T-helper 1 cell treated with Interleukin-12 subunit alpha and Interleukin-12 subunit beta and Interleukin-4 antibody, amounts not matched to agents 30 μg/mL and 1 μg/mL, for 36 hours (primary cell): ENCODE results near the gene BTBD10.
A peak's percentile ranks its signal among the peaks of the same experiment; 100 is the strongest.

ENCODE experiments used
- H3K27ac Mint-ChIP-seq: one replicate; pipeline ENCODE4 v1.8.0; 2021; ENCODE audit warnings: mild to moderate bottlenecking, mixed read lengths
- H3K27me3 Mint-ChIP-seq: one replicate; pipeline ENCODE4 v1.8.0; 2021; ENCODE audit warnings: low read depth, mixed read lengths
- H3K36me3 Mint-ChIP-seq: one replicate; pipeline ENCODE4 v1.8.0; 2021; ENCODE audit warnings: low read depth, mixed read lengths
- H3K4me1 Mint-ChIP-seq: one replicate; pipeline ENCODE4 v1.8.0; 2021; ENCODE audit warnings: low read depth, mixed read lengths
- H3K4me3 Mint-ChIP-seq: one replicate; pipeline ENCODE4 v1.8.0; 2021; ENCODE audit warnings: mild to moderate bottlenecking, moderate library complexity, mixed read lengths
- H3K9me3 Mint-ChIP-seq: one replicate; pipeline ENCODE4 v1.8.0; 2021; ENCODE audit warnings: mixed read lengths

BTBD10 gene

DNA sequence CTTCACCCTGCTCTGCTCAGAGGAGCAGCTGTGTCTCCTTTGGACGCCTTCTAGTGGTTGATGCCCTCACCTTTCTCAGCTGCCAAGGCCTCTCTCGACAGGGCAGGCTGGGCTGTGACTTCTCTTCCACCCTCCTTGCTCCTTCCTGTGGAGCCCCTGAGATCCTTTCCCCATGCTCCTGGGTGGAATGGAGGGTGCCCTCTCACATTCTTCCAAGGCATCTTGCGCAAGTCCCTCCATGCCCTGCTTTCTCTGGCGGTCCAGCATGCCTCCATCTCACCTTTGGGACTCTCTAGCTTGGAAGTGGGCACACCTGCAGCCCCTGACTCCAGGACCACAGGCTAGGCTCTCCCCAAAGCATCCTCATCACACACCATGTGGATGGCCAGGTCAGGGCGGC is 116.6 kb downstream of the BTBD10 start:
- Mint-ChIP-seq H3K27ac (no peak overlapping the region), H3K4me1 (peaks cover 18% of the 10 kb centered on the region), H3K27me3 (no peaks in the 10 kb centered on the region), H3K36me3 (peaks cover 6% of the 10 kb centered on the region), H3K9me3 (no peaks in the 10 kb centered on the region), H3K4me3 (no peak overlapping the region)

DNA sequence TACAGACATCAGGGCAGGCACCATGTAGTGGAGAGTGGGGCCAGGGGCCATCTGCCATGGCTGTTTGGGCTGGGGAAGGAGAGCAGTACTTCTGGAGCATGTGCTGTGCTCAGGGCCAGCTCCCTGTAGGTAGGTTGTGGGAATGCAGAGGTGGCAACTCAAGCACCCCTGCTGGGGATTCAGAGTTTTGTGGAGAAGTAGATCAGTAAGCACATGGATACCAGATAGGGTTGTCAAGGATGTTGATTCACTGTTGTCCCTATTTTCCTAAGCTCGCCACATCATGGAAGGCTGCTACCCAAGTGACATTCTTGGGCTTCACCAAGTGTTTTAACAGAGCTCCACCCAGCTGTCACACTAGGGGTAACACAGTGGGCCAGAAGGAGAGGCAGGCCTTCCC is 118.2 kb downstream of the BTBD10 start:
- H3K9me3 Mint-ChIP-seq: no peaks in the 10 kb centered on the region
- H3K27me3 Mint-ChIP-seq: no peaks in the 10 kb centered on the region
- no peak overlapping the region for H3K27ac Mint-ChIP-seq
- H3K4me3 Mint-ChIP-seq: no peak overlapping the region
- peaks cover 30% of the 10 kb centered on the region for H3K4me1 Mint-ChIP-seq
- H3K36me3 Mint-ChIP-seq: peaks cover 8% of the 10 kb centered on the region

DNA sequence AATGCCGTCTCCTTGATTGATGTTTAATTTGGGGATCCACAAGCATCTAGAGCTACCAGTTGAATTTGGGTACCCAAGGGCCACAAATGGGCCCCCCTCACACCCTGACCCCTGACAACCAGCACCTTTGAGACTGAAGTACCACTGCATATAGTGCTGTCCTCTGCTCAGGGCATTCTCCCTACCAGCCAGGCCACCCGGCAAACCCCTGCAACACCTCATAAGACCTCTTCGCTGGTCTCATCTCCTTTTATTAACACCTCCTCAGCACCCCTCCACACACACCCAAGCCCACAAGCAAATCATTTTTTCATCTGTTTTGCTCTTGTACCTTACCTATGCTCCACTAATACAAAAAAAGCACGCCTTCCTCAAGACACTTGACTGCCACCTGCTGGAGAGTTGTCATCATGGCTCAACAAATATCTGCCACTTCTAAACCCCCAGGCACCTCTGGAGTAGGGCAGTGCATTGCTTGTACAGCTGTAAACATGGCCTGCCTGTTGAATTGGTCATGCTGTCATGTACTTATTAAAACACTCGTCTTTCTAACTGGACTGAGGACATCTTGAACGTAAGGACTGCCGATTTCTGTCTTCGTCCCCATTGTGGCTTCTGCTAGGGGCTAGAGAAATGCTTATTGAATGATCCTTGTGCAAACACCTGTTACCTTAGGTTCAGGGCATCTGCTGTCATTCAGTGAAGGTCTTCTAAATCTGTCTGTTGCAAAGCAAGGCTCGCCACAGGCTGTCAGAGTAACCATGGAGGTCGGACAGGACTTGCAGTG is 118.9 kb downstream of the BTBD10 start:
- Mint-ChIP-seq H3K36me3 (peaks cover 8% of the 10 kb centered on the region), H3K4me1 (peaks cover 37% of the 10 kb centered on the region), H3K27ac (no peak overlapping the region), H3K27me3 (no peaks in the 10 kb centered on the region), H3K9me3 (no peaks in the 10 kb centered on the region), H3K4me3 (no peak overlapping the region)

DNA sequence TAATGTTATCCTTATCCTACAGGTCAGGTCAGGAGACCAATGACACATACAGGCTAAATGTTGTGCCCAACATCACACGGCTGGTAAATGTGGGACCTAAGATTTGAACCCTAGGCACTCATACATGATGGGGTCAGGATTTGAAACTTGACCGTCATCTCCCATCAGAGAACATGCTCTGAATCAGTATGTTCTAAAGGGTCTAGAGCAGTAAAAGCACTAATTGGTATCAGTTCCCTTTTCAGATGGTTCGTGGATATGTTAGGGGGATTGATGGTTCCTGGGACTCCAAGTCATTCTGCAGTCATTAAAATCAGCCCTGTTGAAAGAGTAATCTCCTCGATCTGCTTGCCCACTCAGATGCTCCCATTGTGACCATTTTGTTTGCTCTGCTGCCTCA is 120.0 kb downstream of the BTBD10 start:
- H3K27me3 Mint-ChIP-seq: no peaks in the 10 kb centered on the region
- no peak overlapping the region for H3K27ac Mint-ChIP-seq
- H3K36me3 Mint-ChIP-seq: peaks cover 5% of the 10 kb centered on the region
- no peak overlapping the region for H3K4me3 Mint-ChIP-seq
- H3K9me3 Mint-ChIP-seq: no peaks in the 10 kb centered on the region
- H3K4me1 Mint-ChIP-seq: peaks cover 41% of the 10 kb centered on the region

DNA sequence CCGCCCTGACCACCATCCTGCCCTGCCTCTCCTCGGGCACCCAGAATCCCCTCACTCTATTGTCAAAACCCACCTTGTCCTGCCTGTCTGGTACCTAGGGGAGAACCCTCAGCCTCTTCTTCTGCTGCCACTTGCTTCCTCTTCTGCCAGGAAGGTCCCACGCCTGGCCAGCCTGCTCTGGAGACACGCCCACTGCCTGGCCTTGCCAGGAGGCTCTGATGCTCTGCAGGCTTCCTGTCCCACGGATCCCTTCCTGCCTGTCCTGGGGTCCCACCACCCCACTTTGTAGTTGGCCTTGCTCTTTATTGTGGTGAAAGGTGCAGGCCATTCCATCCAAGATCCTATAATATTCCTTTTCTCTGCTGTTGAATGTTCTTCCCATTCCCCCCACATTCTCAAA is 122.0 kb downstream of the BTBD10 start:
- Mint-ChIP-seq H3K36me3 (peaks cover 4% of the 10 kb centered on the region), H3K27ac (no peak overlapping the region), H3K4me1 (peaks cover 45% of the 10 kb centered on the region), H3K9me3 (no peaks in the 10 kb centered on the region), H3K4me3 (no peak overlapping the region), H3K27me3 (no peaks in the 10 kb centered on the region)

DNA sequence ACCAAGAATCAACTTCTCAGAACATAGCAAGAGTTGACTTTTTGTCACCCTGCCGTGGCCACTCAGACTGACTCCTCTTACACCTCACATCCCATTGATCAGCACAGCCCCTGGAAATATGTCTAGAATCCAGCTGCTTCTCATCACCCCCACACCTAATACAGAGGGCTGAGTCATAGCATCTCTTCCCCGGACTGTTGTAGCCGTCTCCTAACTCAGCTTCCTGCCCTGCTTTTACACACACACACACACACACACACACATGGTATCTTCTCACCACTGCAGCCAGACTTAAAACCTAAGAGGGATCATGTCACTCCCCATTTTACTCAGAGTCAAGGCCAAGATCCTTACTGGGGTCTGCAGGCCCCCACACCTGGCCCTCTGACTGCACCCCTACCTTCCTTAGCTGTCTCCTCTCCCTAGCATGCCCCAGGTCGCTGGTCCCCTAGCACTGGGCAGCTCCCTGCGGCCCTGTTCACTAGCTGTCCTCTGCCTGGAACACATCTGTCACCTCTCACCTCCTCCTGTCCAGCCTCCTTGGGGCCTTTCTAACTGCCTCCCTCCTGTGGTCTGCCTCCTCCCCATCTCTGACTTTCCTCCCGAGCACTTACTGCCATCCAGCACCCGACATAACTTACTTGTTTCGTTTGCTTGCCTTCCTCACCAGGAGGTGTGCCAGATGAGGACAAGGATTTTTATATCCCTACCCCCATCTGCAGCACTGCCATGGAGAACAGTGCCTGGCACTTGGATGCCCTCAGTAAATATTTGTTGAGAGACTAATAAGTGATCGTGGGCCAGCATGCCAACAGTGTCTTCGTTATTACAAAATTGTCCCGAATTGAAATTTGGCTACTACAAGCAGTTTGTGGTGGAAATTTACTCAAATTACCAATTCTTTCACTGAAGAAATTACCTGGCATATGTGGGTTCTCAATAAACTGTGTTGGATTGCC is 123.5 kb downstream of the BTBD10 start:
- peaks cover 4% of the 10 kb centered on the region for H3K36me3 Mint-ChIP-seq
- no peaks in the 10 kb centered on the region for H3K9me3 Mint-ChIP-seq
- H3K4me1 Mint-ChIP-seq: peaks cover 51% of the 10 kb centered on the region
- peak overlapping the region; percentile 89 for H3K27ac Mint-ChIP-seq
- H3K4me3 Mint-ChIP-seq: peak overlapping the region; percentile 77
- H3K27me3 Mint-ChIP-seq: no peaks in the 10 kb centered on the region

DNA sequence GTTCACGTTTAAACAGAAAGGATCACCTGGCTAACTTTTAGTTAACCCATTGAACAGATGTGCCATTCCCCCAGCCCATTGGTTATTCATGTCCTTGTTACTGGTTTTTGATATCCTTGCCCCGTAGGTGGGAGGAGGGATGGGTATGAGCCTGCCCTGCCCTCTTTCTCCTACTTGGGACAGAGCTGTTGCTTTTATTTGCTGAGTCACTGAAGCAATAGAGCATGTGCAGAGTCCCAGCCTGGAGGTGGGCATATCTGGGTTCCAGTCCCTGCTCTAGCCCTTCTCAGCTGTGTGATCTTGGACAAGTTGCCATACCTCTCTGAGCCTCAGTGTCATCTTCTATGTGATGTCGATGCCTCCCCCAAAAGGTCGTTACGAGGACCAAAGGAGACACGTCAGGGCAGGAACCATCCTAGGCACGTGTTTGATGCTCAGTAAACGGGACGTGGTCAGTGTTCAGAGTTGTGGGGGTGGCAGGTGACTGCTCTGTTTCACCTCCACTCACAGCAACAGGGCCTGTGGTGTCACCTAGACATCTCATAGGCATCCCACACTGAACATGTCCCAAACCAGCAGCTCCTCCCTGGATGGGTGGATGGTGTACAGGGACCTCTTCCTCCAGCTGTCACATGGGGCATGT is 124.5 kb downstream of the BTBD10 start:
- Mint-ChIP-seq H3K4me3 (peak overlapping the region; percentile 77), H3K9me3 (no peaks in the 10 kb centered on the region), H3K27ac (peak overlapping the region; percentile 89), H3K27me3 (no peaks in the 10 kb centered on the region), H3K36me3 (peaks cover 7% of the 10 kb centered on the region), H3K4me1 (peaks cover 56% of the 10 kb centered on the region)

DNA sequence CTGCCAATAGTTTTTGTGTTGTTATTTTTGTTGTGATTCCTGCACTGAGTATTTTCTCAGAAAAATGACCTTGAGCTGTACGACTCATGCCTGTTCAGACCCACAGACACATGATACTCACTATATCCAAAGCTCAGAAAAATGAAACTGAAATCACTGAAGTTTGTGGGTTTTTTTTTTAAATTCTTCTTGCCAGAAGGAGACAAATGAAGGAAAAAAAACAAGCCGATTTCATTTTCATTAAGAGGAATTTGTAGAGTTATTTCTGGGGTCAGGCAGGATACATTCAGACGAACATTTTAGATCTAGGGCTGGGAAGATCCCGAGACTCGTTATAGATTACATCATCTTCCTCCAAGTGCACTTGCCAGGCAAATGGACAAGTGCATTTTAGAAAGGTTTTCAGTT is 125.0 kb downstream of the BTBD10 start:
- H3K27me3 Mint-ChIP-seq: no peaks in the 10 kb centered on the region
- peak overlapping the region; percentile 77 for H3K4me3 Mint-ChIP-seq
- peak overlapping the region; percentile 89 for H3K27ac Mint-ChIP-seq
- H3K9me3 Mint-ChIP-seq: no peaks in the 10 kb centered on the region
- peaks cover 7% of the 10 kb centered on the region for H3K36me3 Mint-ChIP-seq
- peaks cover 56% of the 10 kb centered on the region for H3K4me1 Mint-ChIP-seq
